ENCODE results near the gene PAH.
"Not testable (repeated sequence)": the region's sequence is repeated elsewhere in the genome, so short reads cannot be mapped to it uniquely, and the experiment has no call there.

PAH gene

DNA sequence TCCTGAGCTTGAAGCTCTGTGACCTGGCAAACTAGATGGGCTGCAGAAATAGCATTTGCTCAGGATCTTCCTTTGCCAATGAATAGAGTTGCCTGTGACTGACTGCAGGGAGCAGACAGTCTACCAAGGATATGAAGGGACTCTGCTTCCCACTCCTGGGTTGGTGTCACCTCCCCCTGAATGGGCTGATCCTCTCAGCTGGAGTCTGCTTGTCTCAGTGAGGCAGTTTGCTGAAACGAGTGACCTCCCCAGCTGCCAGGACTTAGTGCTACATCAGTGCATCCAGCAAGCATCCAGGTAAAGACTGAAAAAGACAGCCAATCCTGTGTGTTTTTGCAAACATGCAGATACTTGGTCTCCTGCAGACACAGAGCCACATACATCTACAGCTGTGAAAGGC, 28.5 kb downstream of the PAH start:
- no peak for DNase-seq

DNA sequence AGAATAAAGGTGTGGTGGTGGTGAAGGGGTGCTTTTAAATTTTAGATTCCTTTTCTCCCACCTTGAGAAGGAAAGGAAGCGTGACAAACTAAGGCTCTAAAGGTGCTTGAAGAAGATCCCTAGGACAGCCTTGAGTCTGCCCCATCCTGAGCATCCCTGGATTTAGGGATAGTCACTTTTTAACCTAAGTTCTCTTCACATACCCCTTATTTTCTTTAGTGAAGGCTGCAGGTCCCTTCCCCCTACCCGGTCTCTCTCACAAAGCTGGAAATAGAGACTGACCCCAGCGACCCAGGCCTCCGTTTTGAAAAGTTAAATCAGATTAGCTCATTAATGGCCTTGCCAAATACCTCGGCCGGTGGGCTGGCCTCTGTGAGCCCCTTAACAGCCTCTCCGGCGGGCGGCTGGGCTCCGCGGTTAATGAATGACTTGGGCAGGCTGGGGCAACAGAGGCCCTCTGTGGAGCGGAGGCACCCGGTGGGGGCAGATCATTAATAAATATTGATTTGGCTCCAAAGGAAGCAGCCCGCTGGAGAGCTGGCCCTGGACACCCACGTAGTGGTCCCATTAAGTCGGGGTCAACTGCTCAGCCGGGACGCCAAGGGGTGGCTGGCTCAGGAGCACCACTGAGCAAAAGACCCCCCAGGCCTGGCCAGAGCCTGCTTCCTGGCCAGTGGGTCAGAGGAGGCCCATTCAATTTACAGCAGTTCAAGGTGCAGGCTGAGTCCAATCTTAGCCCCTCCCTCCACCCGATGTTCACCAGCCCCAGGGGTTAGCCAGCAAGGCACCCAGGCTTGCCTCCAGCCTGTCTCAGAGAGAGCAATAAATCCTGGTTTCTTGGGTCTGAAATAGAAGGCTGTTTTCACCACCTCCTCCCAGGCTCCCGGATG, 31.8 kb downstream of the PAH start:
- DNase-seq = no peak

DNA sequence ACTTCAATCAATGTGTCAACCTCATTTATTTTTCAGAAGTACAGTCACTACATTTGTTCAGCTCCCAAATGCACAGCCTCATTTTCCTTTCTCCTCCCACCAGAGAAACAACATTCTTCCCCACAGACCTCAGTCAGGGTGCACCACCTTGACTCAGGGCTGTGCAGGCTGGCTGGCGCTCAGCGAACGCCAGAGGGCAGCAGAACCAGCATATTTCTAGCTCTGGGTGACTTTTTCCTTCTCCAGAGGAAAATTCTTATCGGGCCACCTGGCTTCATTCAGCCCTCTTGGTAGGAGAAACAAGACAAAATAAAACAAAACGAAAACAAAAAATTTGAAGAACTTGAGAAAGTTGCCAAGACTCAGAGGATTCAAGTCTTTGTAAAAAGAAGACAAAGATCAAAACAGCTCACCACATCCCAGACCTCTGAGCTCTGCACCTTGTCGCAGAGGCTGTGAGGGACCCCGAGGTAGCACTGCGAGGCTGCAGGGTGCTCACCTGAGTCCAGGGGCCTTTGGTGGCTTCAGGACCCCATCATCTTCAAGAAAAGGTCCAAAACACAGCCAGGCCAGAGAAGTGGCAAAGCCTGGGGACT, 33.7 kb downstream of the PAH start:
- DNase-seq = peak; percentile 8

DNA sequence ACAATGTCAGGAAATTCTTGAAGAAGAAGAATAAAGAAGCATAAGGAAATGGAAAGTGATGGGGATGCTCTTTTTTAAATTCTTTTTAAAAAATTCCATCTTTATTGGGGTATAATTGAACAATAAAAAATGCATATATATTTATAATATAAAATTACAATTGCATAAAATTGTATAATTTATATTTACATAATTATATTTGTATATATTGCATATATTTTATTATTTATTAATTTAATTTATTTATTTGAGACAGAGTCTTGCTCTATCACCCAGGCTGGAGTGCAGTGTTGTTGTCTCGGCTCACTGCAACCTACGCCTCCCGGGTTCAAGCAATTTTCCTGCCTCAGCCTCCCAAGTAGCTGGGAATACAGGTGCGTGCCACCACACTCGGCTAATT, 36.3 kb downstream of the PAH start:
- DNase-seq = no peak

DNA sequence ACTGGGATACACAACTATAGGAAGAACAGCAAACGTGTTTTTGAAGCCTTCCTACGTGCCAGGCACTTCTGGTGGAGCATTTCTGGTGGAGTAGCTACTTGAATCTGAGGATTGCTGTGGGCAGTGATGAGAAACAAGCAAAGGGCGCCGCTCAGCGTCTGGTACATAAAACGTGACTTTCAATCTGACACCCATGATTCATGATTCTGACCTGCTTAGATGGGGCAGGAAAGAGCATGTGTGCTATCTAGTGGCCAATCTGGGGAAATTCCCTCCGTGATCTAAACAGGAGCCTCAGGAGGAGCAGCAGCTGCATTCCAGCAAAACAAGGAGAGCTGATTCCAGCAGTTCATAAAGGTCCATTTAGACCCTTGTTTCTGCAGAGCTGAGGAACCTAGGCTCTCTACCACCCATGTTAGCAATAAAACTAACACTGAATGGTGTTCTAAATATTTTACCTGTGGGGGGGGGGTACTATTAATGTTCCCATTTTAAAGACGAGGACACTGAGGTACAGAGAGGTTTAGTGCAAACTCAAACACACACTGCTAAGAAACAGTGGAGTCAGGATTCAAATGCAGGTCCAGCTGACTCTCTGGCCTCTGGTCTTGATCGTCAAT, 37.8 kb downstream of the PAH start:
- DNase-seq = no peak

DNA sequence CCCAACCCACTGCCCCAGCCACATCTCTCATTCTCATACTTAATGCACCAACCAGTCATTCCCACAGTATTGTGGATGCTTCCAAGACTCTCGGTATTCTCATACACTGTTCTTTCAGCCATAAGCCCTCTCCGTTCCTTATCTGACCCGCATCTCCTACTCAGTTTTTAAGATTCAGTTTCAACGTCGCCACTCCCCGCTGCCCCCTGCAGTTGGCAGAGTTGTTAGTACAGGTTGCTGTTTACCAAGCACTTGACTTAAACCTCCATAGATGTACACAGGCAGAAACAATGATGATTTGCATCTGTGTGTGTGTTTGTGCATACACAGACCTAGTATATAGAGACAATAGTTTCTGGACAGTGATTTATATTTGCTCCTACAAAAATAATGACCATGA, 40.2 kb downstream of the PAH start:
- DNase-seq = no peak

DNA sequence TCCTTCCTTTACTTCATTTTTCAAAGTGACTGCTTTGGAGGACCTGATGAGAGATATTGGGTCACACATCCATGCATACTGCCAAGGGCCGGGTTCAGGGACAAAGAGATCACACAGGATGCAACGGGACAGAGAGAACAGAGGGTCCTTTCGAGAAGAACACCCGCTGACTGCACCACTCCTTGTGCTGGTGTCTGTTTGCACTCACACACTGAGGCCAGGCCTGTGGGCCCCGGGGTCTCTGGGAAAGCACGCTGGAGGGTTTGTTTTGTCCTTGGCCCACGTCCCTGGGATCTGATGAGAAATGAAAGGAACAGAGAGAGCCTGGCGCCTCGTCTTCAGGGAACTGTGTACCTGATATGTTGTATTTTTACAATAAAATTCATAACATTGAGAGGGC, 42.2 kb downstream of the PAH start:
- DNase-seq = no peak

DNA sequence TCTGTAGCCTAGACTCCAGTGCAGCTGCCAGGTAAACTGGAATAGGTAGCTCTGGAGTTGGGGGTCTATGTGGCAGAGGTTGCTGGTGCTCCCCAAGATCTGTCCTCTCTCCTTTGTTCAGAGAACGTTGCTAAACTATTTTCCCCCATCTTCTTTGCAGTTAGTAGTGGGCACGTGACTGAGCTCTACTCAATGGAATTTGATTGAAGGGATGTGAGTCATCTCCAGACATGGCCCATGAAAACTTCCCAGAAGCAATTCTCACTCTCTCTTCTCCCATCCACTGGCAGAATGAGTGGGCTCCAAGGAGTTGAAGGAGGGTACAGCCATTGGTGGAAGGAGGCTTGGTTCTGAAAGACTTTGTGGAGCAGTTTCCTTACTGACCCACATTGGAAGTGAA, 44.0 kb downstream of the PAH start:
- no peak for DNase-seq

DNA sequence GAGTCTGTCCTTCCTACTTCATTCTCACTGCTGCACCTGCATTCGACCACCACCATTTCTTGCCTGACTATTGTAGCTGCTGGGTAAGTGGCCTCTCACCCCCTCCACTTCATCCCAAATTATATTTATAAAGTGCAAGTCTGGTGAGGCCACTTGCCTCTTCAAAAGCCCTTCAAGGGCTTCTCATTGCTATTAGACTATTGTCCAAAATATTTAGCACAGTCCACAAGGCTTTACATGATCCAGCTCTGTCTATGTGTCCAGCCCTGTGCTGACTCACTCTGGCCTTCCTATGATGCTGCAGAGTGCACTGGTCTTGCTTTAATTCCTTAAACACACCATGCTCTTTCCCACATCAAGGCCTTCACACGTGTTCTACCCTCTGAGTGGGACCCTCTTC, 46.0 kb downstream of the PAH start:
- DNase-seq = no peak

DNA sequence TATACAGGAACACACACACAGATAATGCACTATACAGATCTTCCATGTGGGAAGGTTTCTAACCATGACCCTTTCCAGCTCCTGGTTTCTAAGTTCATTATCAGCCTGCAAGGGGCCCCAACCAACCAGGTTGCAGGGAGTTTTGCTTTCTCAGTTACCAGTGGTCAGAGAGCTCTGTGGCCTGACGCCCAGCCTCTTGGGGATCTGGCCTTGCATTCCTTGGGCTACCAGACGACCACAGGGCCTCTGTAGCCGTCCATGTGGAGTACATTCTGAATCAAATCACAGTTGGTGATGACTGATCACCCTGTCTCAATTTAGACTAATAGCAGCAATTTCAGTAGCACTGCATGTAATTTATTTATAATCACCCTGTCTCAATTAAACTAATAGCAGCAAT, 47.5 kb downstream of the PAH start:
- DNase-seq = no peak

DNA sequence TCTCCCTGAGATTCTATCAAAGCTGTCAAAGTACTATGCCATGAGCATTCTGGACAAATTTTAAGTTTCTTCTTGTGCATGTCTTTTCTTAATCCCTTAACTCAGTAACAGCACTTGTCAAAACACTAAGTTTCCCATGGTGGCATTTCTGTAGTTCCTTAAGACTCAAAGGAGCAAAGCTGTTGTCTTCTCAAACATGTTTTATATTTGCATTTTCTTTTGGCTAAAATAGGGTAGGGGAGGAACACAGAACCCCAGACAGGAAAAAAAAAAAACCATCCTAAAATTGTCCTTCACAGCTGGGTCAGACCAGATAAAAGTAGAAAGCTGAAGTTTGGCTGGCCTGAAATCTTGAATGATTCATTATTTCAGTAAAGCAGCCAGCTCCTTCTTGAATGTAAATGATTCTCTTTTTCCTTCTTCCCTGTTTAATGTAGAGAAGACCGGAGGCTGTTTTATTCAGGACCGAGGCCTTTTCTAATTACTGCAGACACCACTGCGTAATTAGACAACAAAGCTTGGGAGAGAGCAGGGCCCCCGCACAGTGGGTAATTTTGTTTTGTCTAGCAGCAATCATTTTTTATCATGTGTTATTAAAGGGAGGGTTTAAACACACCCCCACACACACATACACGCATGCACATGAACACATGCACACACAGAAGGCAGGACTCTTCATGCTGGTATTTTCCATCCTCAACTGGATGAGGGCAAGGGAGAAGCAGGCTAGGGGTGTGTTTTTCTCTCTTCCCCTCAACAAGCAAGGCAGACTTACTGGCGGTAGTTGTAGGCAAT, 51.0 kb downstream of the PAH start:
- DNase-seq = no peak

DNA sequence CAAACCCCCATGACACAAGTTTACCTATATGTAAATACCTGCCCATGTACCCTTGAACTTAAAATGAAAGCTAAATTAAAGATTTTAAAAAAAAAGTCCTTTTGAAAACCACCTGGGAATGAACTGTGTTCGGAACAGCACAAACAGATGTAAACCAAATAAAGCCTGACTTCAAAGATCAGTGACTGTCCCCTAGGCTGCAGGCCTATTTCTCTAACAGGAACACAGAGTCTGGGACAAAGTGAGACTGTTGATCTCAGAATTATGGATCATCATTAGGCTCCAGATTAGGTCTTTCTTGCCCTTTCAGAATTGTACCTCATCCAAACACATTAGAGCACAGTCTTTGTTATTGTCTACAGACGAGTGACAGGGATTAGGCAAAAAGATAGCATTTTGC, 54.6 kb downstream of the PAH start:
- DNase-seq = no peak

DNA sequence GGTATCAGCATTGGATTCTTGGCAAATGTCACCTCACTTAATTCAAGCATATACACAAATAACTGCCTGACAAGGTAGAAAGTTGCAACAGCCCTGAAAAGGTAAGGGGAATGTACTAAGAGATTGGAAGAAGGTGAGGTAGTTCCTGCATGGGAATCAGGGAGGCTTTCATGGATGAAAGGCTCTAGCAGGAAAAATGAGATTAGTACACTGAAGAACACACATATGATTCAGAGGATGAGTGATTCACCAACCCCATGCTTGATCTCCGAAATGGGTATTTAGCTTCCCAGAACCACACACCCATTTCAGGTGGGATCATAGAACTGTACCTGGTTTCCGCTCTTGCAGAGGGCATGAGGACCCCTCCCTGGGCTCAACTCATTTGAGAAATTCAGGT, 65.8 kb downstream of the PAH start:
- no peak for DNase-seq

DNA sequence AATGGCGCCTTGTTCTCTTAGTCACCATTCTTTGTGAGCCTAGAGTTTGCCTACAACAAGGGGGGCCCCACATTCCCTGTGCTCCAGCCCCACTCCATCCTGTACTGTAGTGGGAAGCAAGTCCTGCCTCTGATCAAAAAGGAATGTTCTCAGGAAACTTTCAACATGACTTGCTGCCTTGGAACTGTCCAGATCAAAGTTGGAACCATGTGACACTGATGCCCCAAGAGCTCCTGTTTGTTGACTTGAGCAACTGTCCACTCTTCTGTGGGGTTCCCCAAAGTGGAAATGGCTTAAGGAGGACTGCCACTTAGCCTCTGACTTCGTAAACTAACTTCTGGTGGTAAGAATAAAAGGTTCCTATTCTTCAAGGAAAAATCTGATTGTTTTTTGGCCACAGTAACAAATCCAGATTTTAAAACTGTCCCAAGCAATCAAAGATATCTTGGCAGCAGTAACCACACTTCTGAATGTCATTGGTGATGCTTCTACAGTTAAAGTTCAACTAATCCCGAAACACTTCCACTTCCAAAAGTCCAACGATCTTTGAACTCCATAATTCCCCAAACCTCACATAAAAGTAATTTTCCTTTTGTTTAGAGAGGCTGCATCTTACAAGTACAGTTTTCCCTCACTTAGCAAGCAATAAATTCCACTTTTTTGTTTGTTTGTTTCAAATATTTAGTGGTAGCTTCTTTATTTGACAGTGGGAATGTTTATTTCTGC, 67.2 kb downstream of the PAH start:
- DNase-seq = no peak

DNA sequence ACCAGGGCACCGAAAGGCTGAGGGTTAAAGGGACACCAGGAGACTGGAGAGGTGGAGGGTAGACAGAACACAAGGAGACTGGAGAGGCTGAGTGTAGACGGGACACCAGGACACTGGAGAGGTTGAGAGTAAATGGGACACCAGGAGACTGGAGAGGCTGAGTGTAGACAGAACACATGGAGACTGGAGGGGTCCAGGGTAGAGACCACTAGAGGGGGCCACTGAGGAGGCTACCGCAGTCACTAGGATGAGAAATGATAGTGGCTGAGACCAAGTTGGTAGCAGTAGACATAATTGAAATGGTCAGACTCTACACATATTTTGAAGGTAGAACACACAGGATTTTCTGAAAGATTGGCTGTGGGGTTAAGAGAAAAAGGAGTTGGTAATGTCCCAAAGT, 68.2 kb downstream of the PAH start:
- no peak for DNase-seq

DNA sequence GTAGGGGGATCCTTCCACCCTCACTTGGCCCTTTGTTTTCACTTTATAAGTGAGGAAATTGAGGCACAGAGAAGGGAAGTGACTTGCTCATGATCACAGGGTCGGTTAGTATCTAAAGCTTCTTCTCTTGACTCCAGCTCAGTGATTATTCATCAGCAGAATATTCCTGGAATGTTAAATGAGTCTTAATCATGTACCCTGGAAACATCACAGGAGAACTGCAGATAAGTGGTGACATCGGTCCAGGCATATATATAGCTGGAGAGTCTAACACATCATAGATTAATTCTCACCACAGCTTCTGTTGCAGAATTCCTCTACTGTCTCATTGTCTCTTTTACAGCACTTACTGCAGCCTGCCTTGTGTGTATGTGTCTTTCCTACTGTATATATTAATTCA, 69.9 kb downstream of the PAH start:
- DNase-seq = no peak

DNA sequence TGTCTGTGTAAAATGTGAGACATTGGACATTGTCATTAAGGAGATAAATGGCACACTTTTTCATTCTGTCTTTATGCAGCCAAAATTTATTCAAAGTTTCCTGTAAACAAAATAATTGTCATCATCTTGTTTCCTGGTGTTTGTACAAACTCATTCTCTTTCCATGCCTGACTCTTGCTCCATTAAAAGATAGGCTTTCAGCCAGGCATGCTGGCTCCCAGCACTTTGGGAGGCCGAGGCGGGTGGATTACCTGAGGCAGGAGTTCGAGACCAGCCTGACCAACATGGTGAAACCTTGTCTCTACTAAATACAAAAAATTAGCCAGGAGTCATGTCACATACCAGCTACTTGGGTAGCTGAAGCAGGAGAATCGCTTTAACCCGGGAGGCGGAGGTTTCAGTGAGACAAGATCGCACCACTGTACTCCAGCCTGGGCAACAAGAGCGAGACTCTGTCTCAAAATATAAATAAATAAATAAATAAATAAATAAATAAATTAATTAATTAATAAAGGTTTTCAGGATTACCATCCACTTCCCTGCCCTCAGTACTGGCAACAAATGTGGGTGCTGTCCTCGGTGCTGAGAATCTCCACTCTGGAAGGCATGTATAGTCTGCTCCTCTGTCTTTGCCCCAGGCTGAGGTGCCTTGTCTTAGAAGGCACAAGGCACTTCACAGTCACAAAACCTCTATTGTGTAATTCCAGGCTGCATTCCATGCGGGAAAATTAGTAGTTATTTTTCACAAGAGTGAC, 83.2 kb downstream of the PAH start:
- no peak for DNase-seq

DNA sequence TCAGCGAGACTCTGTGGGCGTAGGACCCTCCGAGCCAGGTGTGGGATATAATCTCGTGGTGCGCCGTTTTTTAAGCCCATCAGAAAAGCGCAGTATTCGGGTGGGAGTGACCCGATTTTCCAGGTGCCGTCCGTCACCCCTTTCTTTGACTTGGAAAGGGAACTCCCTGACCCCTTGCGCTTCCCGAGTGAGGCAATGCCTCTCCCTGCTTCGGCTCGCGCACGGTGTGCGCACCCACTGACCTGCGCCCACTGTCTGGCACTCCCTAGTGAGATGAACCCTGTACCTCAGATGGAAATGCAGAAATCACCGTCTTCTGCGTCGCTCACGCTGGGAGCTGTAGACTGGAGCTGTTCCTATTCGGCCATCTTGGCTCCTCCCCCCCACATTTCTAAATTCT, 84.2 kb downstream of the PAH start:
- not testable (repeated sequence) for DNase-seq

DNA sequence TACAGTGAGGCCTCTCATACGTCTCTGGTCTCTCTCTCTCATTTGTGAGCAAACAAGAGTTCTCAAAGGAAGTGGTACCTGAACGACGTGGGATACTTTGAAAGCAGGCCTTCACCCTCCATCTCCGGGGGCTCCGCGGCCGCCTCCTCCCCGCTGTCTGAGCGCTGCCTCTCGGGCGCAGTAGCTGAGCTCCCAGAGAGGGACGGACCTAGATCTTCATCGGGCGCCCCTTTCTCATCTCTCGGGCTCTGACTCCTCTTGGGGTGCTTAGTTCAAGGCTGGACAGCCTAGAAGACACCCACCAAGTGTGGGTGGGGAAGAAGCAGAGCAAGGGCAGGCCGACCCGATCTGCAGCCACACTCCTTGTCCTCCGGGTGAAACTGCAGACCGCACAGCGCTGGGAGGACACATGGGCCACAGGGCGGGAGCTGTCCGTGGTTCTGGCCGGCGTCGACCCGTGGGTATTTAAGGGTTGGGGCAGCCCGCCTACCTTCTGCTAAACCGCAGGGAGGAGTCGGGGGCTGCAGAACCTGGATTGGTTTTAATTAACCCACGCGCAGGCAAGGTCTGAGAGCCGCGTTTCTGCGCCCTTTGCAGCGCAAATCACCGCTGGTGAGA, 92.7 kb downstream of the PAH start:
- no peak for DNase-seq

DNA sequence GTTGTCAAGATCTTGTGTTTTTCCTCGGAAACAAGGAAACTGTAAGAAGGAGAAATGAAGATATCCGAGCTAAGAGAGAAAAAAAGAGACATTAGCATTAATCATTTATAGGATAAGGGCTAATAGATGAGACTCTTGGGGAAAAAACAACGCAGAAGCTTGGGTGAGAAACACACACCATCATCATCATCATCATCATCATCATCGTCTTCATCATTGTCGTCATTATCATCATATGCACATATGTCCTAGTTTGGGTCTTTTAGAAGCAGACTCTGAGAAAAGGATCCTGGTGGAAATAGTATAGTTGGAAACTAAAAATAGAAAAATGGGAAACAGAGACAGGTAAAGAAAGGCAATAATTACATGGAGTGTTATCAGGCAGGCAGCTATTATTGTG, 95.9 kb downstream of the PAH start:
- DNase-seq = no peak

DNA sequence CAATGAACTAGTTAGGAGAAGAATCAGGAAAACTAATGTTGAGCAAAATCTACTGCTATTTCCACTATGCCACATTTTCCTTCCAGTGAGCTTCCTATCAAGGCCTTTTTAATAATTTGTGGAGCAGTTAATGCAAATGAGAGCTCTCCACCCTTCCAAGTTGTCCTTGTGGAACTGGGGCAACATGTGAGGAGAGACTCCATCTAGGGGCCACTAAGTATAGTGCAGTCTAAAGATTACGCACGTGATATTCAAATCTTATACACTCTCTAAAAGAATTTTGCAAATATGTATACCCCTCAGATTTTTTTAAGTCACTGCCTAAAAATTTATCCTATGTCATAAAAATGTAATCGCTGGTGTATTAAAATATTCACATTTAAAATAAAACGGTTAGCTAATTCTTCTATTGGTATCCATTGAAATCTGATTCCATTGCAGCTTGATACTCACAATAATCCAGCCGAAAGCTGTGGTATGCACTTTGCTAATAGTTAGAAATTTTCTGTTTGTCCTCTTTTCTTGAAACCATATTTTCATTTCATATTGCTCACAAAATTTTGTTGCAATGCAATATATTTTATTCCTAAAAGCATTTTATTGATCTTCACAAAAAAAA, 100.1 kb downstream of the PAH start:
- DNase-seq = no peak

All from activated effector memory CD4-positive, alpha-beta T cell treated with Interleukin-2 at 50 U/mL for 16 hours (primary cell).